A549 (cell line): ENCODE data around the gene SDC3. TPM values are rescaled to one million over a fixed set of nuclear protein-coding genes. Genes with fewer than 3 reads are reported as not detected.

Source experiments
- ATAC-seq, 2 experiments: fragments of 200-7000 bp in 1 of 2; fragments of >200 bp in 1 of 2; cut with Nextera tagmentation in 1 of 2; cut with Tn5 transposase in 1 of 2; 3 replicates each; pipeline versions ENCODE4 v1.8.0 to v1.9.1; 2018 to 2020; ENCODE audit warnings: mild to moderate bottlenecking in 1 of 2, moderate library complexity in 1 of 2
- CTCF ChIA-PET: fragments of 300-600 bp; sonication (Branson Sonifier 250); formaldehyde crosslinking; extraction: SDS; loops from one replicate; lab custom pipeline; 2021; ENCODE audit warnings: antibody characterized with exemption, inconsistent platforms; lab: Yijun Ruan, JAX
- POLR2A ChIA-PET: fragments of 350-600 bp; formaldehyde crosslinking; extraction: SDS; loops from one replicate; lab custom pipeline; 2021; ENCODE audit warnings: antibody characterized with exemption, inconsistent platforms; lab: Yijun Ruan, JAX
- DNase-seq, 2 experiments: peaks; one replicate each; pipeline versions ENCODE4 v3.0.0 to v3.0.0-alpha.2; 2011 to 2016; ENCODE audit warnings: low read depth in 1 of 2, low spot score in 1 of 2
- FAIRE-seq: peaks from 2 replicates; lab custom pipeline; 2011; peaks lifted over from hg19 to GRCh38; lab: Jason Lieb, UNC
- H3K27ac ChIP-seq, 2 experiments: fragments of >200 bp; sonication (Bioruptor Twin); formaldehyde crosslinking; 3 replicates each; pipeline ENCODE4 v1.5.1; 2016 to 2017
- H3K4me1 ChIP-seq: fragments of >200 bp; sonication (Bioruptor Twin); formaldehyde crosslinking; 3 replicates; pipeline ENCODE4 v1.6.1; 2016
- H3K4me2 ChIP-seq: fragments of >200 bp; sonication (Bioruptor Twin); formaldehyde crosslinking; 3 replicates; pipeline ENCODE4 v1.6.1; 2016
- H3K4me3 ChIP-seq: fragments of >200 bp; sonication (Bioruptor Twin); formaldehyde crosslinking; 3 replicates; pipeline ENCODE4 v1.5.1; 2016
- H3K9me3 ChIP-seq: fragments of >200 bp; sonication (Bioruptor Twin); formaldehyde crosslinking; 3 replicates; pipeline ENCODE4 v1.6.1; 2016
- BCL3 ChIP-seq: fragments of >200 bp; sonication (Bioruptor Twin); formaldehyde crosslinking; IDR thresholded peaks from 3 replicates; pipeline ENCODE4 v1.6.1; 2016
- BHLHE40 ChIP-seq: IDR thresholded peaks from 2 replicates; pipeline ENCODE4 v1.6.1; 2012; ENCODE audit warnings: low read depth, low read length, inconsistent platforms
- CBX2 ChIP-seq: fragments of 200-600 bp; sonication (generic); IDR thresholded peaks from 2 replicates; pipeline ENCODE4 v1.6.1; 2016; ENCODE audit warnings: low read depth, mild to moderate bottlenecking, borderline replicate concordance
- CBX8 ChIP-seq: fragments of 200-600 bp; sonication (generic); IDR thresholded peaks from 2 replicates; pipeline ENCODE4 v1.6.1; 2016
- CEBPB ChIP-seq, 2 experiments: fragments of >200 bp in 1 of 2; sonication (Bioruptor Twin) in 1 of 2; formaldehyde crosslinking in 1 of 2; IDR thresholded peaks; 2 replicates each; pipeline ENCODE4 v1.6.1; 2012 to 2016
- EHF ChIP-seq: fragments of 250-450 bp; sonication (Bioruptor Pico); IDR thresholded peaks from 2 replicates; pipeline ENCODE4 v1.5.0; 2020; ENCODE audit warnings: mild to moderate bottlenecking
- EP300 ChIP-seq, 2 experiments: fragments of >200 bp; sonication (Bioruptor Twin); formaldehyde crosslinking; IDR thresholded peaks; 2 replicates in 1 of 2; 3 replicates in 1 of 2; pipeline ENCODE4 v1.6.1; 2016 to 2017
- FOSB ChIP-seq: fragments of 250-450 bp; sonication (Bioruptor Pico); IDR thresholded peaks from 2 replicates; pipeline ENCODE4 v1.5.0; 2020; ENCODE audit warnings: mild to moderate bottlenecking, moderate library complexity
- FOSL2 ChIP-seq, 2 experiments: fragments of 450-650 bp in 1 of 2; fragments of >200 bp in 1 of 2; sonication (Bioruptor Twin) in 1 of 2; formaldehyde crosslinking; IDR thresholded peaks; 2 replicates each; pipeline versions ENCODE4 v1.5.0 to v1.6.1; 2016 to 2020; ENCODE audit warnings: mild to moderate bottlenecking in 1 of 2, moderate library complexity in 1 of 2
- GATA3 ChIP-seq: IDR thresholded peaks from 2 replicates; pipeline ENCODE4 v1.6.1; 2012; ENCODE audit warnings: borderline replicate concordance
- HDAC2 ChIP-seq: fragments of 200-600 bp; sonication (generic); IDR thresholded peaks from 2 replicates; pipeline ENCODE4 v1.6.1; 2016
- HEYL ChIP-seq: fragments of 250-450 bp; sonication (Bioruptor Pico); IDR thresholded peaks from 2 replicates; pipeline ENCODE4 v1.8.0; 2021; ENCODE audit warnings: mild to moderate bottlenecking, moderate library complexity
- HOXB5 ChIP-seq: fragments of 250-450 bp; sonication (Bioruptor Pico); IDR thresholded peaks from 2 replicates; pipeline ENCODE4 v1.5.0; 2020; ENCODE audit warnings: mild to moderate bottlenecking, moderate library complexity
- JUNB ChIP-seq: fragments of >200 bp; sonication (Bioruptor Twin); formaldehyde crosslinking; IDR thresholded peaks from 2 replicates; pipeline ENCODE4 v1.6.1; 2016
- KDM1A ChIP-seq: fragments of 200-600 bp; sonication (generic); IDR thresholded peaks from 2 replicates; pipeline ENCODE4 v1.6.1; 2016; ENCODE audit warnings: low read depth, mild to moderate bottlenecking
- MAFK ChIP-seq: fragments of 450-650 bp; IDR thresholded peaks from 2 replicates; pipeline ENCODE4 v1.6.1; 2014; ENCODE audit not compliant: partially characterized antibody
- MAZ ChIP-seq: fragments of 150-350 bp; IDR thresholded peaks from 2 replicates; pipeline ENCODE4 v1.6.1; 2014; ENCODE audit warnings: antibody characterized with exemption, low read depth, low read length, borderline replicate concordance
- NFE2L2 ChIP-seq: fragments of 150-350 bp; conservative IDR thresholded peaks from 2 replicates; pipeline ENCODE4 v1.6.1; 2014; ENCODE audit warnings: low read length
- NPAS2 ChIP-seq: fragments of 250-450 bp; sonication (Bioruptor Pico); IDR thresholded peaks from 2 replicates; pipeline ENCODE4 v1.8.0; 2022; ENCODE audit warnings: mild to moderate bottlenecking, moderate library complexity, borderline replicate concordance
- NR3C1 ChIP-seq: fragments of >200 bp; sonication (Bioruptor Twin); formaldehyde crosslinking; IDR thresholded peaks from 3 replicates; pipeline ENCODE4 v1.6.1; 2017
- PBX3 ChIP-seq: IDR thresholded peaks from 2 replicates; pipeline ENCODE4 v1.6.1; 2012
- POLR2A ChIP-seq: IDR thresholded peaks from 2 replicates; pipeline ENCODE4 v1.6.1; 2012; ENCODE audit warnings: mild to moderate bottlenecking, low read length
- POLR2AphosphoS2 ChIP-seq: conservative IDR thresholded peaks from 2 replicates; pipeline ENCODE4 v1.6.1; 2012; ENCODE audit warnings: low read length, improper control_type of control experiment, inconsistent platforms
- RAD21 ChIP-seq, 2 experiments: fragments of >200 bp in 1 of 2; sonication (Bioruptor Twin) in 1 of 2; formaldehyde crosslinking in 1 of 2; IDR thresholded peaks in 1 of 2; conservative IDR thresholded peaks in 1 of 2; 2 replicates in 1 of 2; 3 replicates in 1 of 2; pipeline ENCODE4 v1.6.1; 2012 to 2018; ENCODE audit warnings: inconsistent platforms in 1 of 2
- RNF2 ChIP-seq: fragments of 200-600 bp; sonication (generic); IDR thresholded peaks from 2 replicates; pipeline ENCODE4 v1.6.1; 2016; ENCODE audit warnings: low read depth, mild to moderate bottlenecking, antibody characterized with exemption, moderate library complexity, borderline replicate concordance
- ZC3H11A ChIP-seq: fragments of 450-650 bp; IDR thresholded peaks from 2 replicates; pipeline ENCODE4 v1.6.1; 2014; ENCODE audit warnings: antibody characterized with exemption, mild to moderate bottlenecking
- ZFP36 ChIP-seq: fragments of 450-650 bp; IDR thresholded peaks from 2 replicates; pipeline ENCODE4 v1.6.1; 2014; ENCODE audit warnings: borderline replicate concordance; ENCODE audit not compliant: partially characterized antibody
- ZNF302 ChIP-seq: fragments of 250-450 bp; sonication (Bioruptor Pico); IDR thresholded peaks from 2 replicates; pipeline ENCODE4 v1.9.0; 2021; ENCODE audit warnings: inconsistent platforms, mild to moderate bottlenecking, moderate library complexity
- ZSCAN20 ChIP-seq: fragments of 250-450 bp; sonication (Bioruptor Pico); IDR thresholded peaks from 2 replicates; pipeline ENCODE4 v1.8.0; 2022; ENCODE audit warnings: mild to moderate bottlenecking, moderate library complexity
- WGBS: methylation state at CpG from one replicate; pipeline ENCODE4 v1.1.6; 2017; ENCODE audit errors: missing lambda C conversion rate; 5-methylcytosine and 5-hydroxymethylcytosine counted together
- polyA plus RNA-seq, 4 experiments: library from polyadenylated mRNA; depleted of rRNA in 3 of 4; stranded (reverse); fragments of >200 nt; fragmentation: RNase III in 1 of 4; extraction: RNeasy Plus Mini Kit Qiagen cat#74134 plus additional on column Dnase treatment in 1 of 4; gene quantifications; 2 replicates in 3 of 4; 3 replicates in 1 of 4; pipeline ENCODE4 v1.2.3, GENCODE V29; 2011 to 2017
- TF ChIP-seq, protein P1 (sequence below): fragments of 150-350 bp; IDR thresholded peaks from 2 replicates; pipeline ENCODE4 v1.6.1; 2014; ENCODE audit warnings: low read depth, mild to moderate bottlenecking, low read length
- TF ChIP-seq, protein P2 (sequence below): IDR thresholded peaks from 2 replicates; pipeline ENCODE4 v1.6.1; 2012
- TF ChIP-seq, protein P3 (sequence below): fragments of 250-450 bp; sonication (Bioruptor Pico); IDR thresholded peaks from 2 replicates; pipeline ENCODE4 v1.5.0; 2020; ENCODE audit warnings: low read depth, mild to moderate bottlenecking, moderate library complexity

SDC3 gene
- polyA plus RNA-seq, 2 of the 4 experiments (the other 2 are of a cell fraction): 2.0 to 8.9 TPM

- TF ChIP-seq, protein P1, sequence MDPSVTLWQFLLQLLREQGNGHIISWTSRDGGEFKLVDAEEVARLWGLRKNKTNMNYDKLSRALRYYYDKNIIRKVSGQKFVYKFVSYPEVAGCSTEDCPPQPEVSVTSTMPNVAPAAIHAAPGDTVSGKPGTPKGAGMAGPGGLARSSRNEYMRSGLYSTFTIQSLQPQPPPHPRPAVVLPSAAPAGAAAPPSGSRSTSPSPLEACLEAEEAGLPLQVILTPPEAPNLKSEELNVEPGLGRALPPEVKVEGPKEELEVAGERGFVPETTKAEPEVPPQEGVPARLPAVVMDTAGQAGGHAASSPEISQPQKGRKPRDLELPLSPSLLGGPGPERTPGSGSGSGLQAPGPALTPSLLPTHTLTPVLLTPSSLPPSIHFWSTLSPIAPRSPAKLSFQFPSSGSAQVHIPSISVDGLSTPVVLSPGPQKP: no peak
- TF ChIP-seq ZSCAN20: no peak
- TF ChIP-seq ZNF302 (CRISPR knock-in tag): no peak
- TF ChIP-seq MAZ: no peak
Observed at GRCh38 chr1:30891227-30891552, 17.4 kb downstream of the SDC3 start (continued).

DNA sequence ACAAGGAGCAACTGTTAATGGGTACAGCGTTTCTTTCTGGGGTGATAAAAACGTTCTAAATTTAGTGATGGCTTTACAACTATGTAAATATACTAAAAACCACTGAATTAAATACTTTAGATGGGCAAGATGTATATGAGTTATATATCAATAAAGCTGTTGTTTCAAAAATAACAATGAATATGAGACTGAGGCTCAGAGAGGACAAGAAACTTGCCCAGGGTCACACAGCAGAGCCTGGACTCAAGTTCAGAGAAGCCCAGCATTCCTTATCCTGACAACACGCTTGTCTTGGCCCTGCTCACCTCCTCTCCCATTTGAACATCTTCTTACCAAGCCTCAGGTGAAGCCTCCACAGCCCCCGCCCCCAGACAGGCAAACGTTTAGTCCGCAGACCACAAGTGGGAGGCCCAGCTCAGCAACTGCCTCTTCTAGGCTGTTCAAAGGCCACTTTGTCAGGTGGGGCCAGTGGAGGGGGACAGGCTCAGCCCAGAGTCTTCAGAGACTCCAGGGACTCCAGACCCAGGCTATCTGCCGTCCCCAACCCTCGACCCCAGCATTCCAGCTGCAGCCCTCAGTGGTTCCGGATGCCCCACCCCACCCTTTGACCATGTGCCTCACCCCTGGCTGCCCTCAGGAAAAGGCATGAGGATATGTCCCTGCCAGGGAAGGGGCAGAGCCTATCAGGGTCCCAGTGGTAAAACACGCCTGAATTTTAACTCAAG, 17.9 kb downstream of the SDC3 start:
- no peak overlapping the region for H3K4me3 ChIP-seq
- no peak overlapping the region for H3K4me2 ChIP-seq
- FAIRE-seq (no peak), ATAC-seq (no peak), DNase-seq (no peak)
- CTCF ChIA-PET: interaction anchor here (1.4 to 2.6 kb wide), 4 partner anchors 12 to 89 kb away, joined by 5 to 13 read pairs (median 6); no protein-coding TSS in a partner anchor
- 77% methylated on average over 10 of the region's 10 CpGs for WGBS
- POLR2A ChIA-PET: interaction anchor here (0.6 kb wide), 1 partner anchor 305 kb away, joined by 3 read pairs; no protein-coding TSS in a partner anchor
- TF ChIP-seq FOSB (CRISPR knock-in tag): no peak
- TF ChIP-seq ZSCAN20: no peak
- TF ChIP-seq BHLHE40: no peak
- no peak for TF ChIP-seq RAD21 (conservative IDR thresholded peaks at IDR 0.05 in 1 of 2, IDR thresholded peaks at IDR 0.05 in 1 of 2)
- TF ChIP-seq EP300 (IDR thresholded peaks at IDR 0.05): no peak
- no peak for TF ChIP-seq HDAC2
- TF ChIP-seq POLR2A: no peak
- TF ChIP-seq ZNF302 (CRISPR knock-in tag): no peak
- TF ChIP-seq MAFK: no peak
- no peak for TF ChIP-seq CBX2
- no peak for TF ChIP-seq PBX3
- no peak for TF ChIP-seq ZC3H11A
- TF ChIP-seq NPAS2 (CRISPR knock-in tag): no peak
- no peak for TF ChIP-seq HEYL (CRISPR knock-in tag)
- TF ChIP-seq EHF (CRISPR knock-in tag): no peak
- TF ChIP-seq NR3C1: no peak
- TF ChIP-seq CBX8: no peak
- TF ChIP-seq HOXB5 (CRISPR knock-in tag): no peak
- H3K27ac ChIP-seq: no peak overlapping the region
- H3K9me3 ChIP-seq: no peaks in the 10 kb centered on the region
- peaks cover 19% of the 10 kb centered on the region; the same call in 1 of the 3 replicates for H3K4me1 ChIP-seq

DNA sequence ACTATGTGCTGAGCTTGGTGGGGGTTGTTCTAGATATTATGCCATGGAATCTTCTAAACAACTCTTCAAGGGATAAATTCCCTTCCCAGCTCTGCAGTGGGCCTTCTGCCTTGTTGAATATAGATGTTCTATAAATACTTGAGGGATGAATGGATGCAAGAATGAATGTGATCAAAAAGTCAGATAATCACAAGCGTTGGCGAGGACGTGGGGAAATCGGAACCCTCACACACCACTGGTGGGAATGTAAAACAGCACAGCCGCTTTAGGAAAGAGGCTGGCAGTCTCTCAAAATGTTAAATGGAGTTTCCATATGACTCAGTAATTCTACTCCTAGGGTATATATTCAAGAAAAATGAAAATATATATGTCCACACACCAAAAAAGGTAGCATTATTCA, 19.0 kb downstream of the SDC3 start:
- no peak overlapping the region for H3K4me2 ChIP-seq
- H3K4me3 ChIP-seq: no peak overlapping the region
- no peak overlapping the region for H3K27ac ChIP-seq
- TF ChIP-seq ZC3H11A: no peak
- no peak for TF ChIP-seq ZNF302 (CRISPR knock-in tag)
- TF ChIP-seq EHF (CRISPR knock-in tag): no peak
- TF ChIP-seq FOSL2 (IDR thresholded peaks at IDR 0.05): no peak
- TF ChIP-seq FOSL2 (CRISPR knock-in tag; IDR thresholded peaks at IDR 0.05): no peak
- TF ChIP-seq, protein P2, sequence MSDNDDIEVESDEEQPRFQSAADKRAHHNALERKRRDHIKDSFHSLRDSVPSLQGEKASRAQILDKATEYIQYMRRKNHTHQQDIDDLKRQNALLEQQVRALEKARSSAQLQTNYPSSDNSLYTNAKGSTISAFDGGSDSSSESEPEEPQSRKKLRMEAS: no peak
- no peak for TF ChIP-seq NFE2L2
- no peak for TF ChIP-seq RNF2
- no peak for TF ChIP-seq EP300 (IDR thresholded peaks at IDR 0.05)
- no peak for TF ChIP-seq POLR2AphosphoS2
- TF ChIP-seq HEYL (CRISPR knock-in tag): no peak
- TF ChIP-seq CEBPB (IDR thresholded peaks at IDR 0.05): no peak
- TF ChIP-seq RAD21 (conservative IDR thresholded peaks at IDR 0.05 in 1 of 2, IDR thresholded peaks at IDR 0.05 in 1 of 2): no peak
- no peak for TF ChIP-seq JUNB
- TF ChIP-seq BCL3: no peak
- TF ChIP-seq KDM1A: no peak
- no peak for TF ChIP-seq ZFP36
- TF ChIP-seq GATA3: no peak
- no peak for TF ChIP-seq ZSCAN20
- TF ChIP-seq, protein P3, sequence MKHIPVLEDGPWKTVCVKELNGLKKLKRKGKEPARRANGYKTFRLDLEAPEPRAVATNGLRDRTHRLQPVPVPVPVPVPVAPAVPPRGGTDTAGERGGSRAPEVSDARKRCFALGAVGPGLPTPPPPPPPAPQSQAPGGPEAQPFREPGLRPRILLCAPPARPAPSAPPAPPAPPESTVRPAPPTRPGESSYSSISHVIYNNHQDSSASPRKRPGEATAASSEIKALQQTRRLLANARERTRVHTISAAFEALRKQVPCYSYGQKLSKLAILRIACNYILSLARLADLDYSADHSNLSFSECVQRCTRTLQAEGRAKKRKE (CRISPR knock-in tag): no peak
- TF ChIP-seq CBX2: no peak
- H3K9me3 ChIP-seq: no peaks in the 10 kb centered on the region
- peaks cover 19% of the 10 kb centered on the region; the same call in 1 of the 3 replicates for H3K4me1 ChIP-seq
- WGBS: 84% methylated on average over 5 of the region's 5 CpGs
- ATAC-seq: no peak
- POLR2A ChIA-PET: no interaction called here
- CTCF ChIA-PET: interaction anchor here (1.2 to 2.2 kb wide), 2 partner anchors 12 to 88 kb away, joined by 3 to 6 read pairs; no protein-coding TSS in a partner anchor
- no peak for FAIRE-seq
- DNase-seq: no peak
